ENCODE measurements around the gene COBL. TPM values are rescaled to one million over a fixed set of nuclear protein-coding genes. Genes with fewer than 3 reads are reported as not detected.

Gene COBL
- total RNA-seq, 2 donors from 2014 or later = not detected

DNA sequence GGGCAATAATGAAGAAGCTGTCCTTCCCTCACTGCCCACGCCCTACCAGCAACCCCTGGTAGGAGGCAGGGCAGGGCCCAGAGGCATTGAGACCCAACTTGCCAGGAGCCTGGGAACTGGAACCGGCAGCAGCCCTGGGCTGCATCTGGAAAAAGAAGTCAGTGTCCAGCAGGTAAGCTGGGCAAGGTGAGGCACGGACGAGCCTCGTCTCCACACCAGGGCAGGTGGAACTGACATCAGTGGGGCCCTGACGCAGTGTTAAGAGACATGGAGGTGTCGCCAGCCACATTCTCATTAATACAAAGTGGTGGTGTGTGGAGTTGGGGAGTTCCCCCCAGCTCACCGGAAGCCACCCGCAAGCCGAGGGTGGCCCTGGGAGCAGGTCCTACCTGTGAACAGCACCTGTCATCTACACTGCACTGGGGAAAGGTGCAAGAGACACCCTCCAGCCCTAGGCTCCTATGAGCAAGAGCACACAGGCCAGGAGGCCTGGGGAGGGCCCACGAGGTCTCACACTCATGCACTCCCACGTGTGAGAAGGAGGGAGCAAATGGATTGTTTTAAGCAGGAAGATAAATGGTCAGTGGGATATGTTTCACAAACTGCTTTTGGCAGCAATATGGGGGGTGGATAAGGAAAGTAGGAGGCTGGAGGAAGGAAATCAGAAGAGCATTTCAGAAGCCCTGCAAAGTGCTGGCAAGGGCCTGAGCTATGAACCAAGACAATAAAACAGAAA lies 53.6 kb downstream of the COBL start:
- no peak overlapping the region for H3K4me3 Mint-ChIP-seq
- peaks cover 13% of the 10 kb centered on the region for H3K27me3 Mint-ChIP-seq
- ATAC-seq (replicated peaks) = no peak
- H3K9me3 Mint-ChIP-seq = no peaks in the 10 kb centered on the region
- no peak overlapping the region for H3K27ac Mint-ChIP-seq
- peaks cover 5% of the 10 kb centered on the region for H3K4me1 Mint-ChIP-seq
- no peaks in the 10 kb centered on the region for H3K36me3 Mint-ChIP-seq (ENCODE audit: low read depth)

DNA sequence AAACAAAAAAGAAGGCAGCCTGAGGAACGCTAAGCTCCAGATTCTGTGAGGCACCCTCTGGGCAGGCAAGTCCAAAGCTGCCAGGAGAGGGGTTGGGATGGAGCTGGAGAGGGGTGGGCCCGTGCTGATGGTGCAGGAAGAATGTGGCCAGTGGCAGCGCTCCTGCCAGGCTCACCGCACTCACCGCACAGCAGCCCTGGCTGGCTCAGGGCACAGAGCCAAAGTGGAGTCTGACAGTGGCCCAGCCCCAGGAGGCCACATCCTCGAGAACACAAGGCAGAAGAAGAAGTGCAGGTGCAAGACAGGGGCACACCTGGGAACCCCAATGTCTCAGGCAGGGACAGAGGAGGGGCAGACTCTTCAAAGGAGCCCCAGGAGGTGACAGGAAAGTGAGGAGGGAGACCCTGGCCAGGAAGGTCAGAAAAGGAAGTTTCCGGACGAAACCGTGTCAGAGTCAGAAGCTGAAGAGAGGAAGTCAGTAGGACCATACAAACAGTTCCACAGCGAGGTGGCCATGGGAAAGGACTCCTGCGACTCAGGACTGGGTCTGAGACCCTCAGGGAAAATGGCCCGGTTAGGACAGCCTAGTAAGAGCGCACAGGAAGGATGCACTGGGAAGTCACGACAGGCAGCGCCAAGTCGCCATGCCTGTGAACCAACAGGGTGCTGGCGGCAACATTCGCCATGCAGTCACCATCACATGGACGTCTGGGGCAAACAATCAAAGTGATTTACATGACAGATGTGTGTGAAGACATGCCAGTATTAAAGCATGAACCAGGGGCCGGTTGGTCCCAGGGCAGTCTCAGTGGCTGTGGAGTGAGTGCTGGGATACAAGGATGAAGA lies 54.4 kb downstream of the COBL start:
- H3K36me3 Mint-ChIP-seq (ENCODE audit: low read depth) = no peaks in the 10 kb centered on the region
- H3K27ac Mint-ChIP-seq = no peak overlapping the region
- H3K9me3 Mint-ChIP-seq = no peaks in the 10 kb centered on the region
- peaks cover 15% of the 10 kb centered on the region for H3K27me3 Mint-ChIP-seq
- peaks cover 5% of the 10 kb centered on the region for H3K4me1 Mint-ChIP-seq
- H3K4me3 Mint-ChIP-seq = no peak overlapping the region
- no peak for ATAC-seq (replicated peaks)

- no peak for ATAC-seq (replicated peaks)
- Mint-ChIP-seq H3K4me3 (no peak overlapping the region), H3K27me3 (peaks cover 18% of the 10 kb centered on the region), H3K9me3 (no peaks in the 10 kb centered on the region), H3K27ac (no peak overlapping the region), H3K36me3 (ENCODE audit: low read depth) (no peaks in the 10 kb centered on the region), H3K4me1 (peaks cover 5% of the 10 kb centered on the region)
Observed at GRCh38 chr7:51261117-51261835, 55.3 kb downstream of the COBL start.

DNA sequence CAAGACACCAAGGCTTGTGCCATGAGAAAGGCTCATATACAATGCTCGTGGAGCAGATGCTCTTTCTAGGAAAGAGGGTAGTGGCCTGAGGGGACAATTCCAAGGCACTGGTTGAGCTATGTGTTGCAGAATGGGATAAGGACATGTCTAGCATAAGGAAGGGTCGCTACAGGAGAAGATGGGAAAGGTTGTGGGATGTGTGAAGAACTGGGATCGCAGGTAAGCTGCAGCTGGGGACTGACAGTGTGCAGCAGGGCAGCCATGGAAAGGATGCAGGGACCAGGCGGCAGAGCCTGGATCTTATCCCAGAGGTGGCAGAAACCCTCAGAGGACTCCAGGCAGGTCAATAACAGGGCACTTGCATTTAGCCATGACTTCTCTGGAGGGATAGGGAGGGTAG lies 56.1 kb downstream of the COBL start:
- H3K27ac Mint-ChIP-seq = no peak overlapping the region
- no peaks in the 10 kb centered on the region for H3K9me3 Mint-ChIP-seq
- peaks cover 5% of the 10 kb centered on the region for H3K4me1 Mint-ChIP-seq
- no peak overlapping the region for H3K4me3 Mint-ChIP-seq
- peaks cover 18% of the 10 kb centered on the region for H3K27me3 Mint-ChIP-seq
- no peak for ATAC-seq (replicated peaks)
- H3K36me3 Mint-ChIP-seq (ENCODE audit: low read depth) = no peaks in the 10 kb centered on the region

- peaks cover 18% of the 10 kb centered on the region for H3K27me3 Mint-ChIP-seq
- no peak overlapping the region for H3K27ac Mint-ChIP-seq
- no peak overlapping the region for H3K4me3 Mint-ChIP-seq
- H3K36me3 Mint-ChIP-seq (ENCODE audit: low read depth) = no peaks in the 10 kb centered on the region
- no peaks in the 10 kb centered on the region for H3K9me3 Mint-ChIP-seq
- ATAC-seq (replicated peaks) = no peak
- H3K4me1 Mint-ChIP-seq = peaks cover 5% of the 10 kb centered on the region
Observed at GRCh38 chr7:51259766-51260165, 56.8 kb downstream of the COBL start.

- H3K36me3 Mint-ChIP-seq (ENCODE audit: low read depth) = no peaks in the 10 kb centered on the region
- ATAC-seq (replicated peaks) = no peak
- peaks cover 18% of the 10 kb centered on the region for H3K27me3 Mint-ChIP-seq
Observed at GRCh38 chr7:51256916-51257315, 59.7 kb downstream of the COBL start.

DNA sequence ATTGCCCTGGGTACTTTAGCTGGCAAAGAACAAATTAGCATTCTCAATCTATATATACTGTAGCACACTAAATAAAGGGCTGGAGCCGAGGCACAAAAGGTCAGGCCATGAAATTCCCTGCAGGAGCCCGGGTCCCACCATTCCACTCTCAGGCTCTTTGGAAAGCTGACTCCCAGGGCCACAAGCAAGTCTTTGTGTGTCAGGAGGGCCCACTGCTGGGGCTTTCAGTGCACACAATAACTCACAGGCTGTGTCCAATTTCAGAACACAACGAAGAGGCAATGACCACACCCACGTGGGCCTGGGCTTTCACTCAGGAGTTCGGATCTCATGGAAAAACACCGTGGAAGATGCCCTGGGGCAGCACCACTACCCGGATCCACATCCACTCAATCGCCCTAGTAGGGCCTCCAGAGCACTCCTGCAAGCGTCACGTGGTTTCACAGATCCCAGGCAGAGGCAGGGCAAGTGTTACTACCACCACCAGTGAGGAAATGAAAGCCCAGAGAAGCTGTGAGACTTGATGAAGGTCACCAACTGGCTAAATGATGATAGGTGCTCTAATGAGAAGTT lies 60.3 kb downstream of the COBL start:
- no peak overlapping the region for H3K27ac Mint-ChIP-seq
- H3K27me3 Mint-ChIP-seq = peaks cover 16% of the 10 kb centered on the region
- H3K36me3 Mint-ChIP-seq (ENCODE audit: low read depth) = no peaks in the 10 kb centered on the region
- no peaks in the 10 kb centered on the region for H3K9me3 Mint-ChIP-seq
- H3K4me3 Mint-ChIP-seq = no peak overlapping the region
- no peak for ATAC-seq (replicated peaks)
- peaks cover 2% of the 10 kb centered on the region for H3K4me1 Mint-ChIP-seq

More at GRCh38 chr7:51256916-51257315, 59.7 kb downstream of the COBL start:
- Mint-ChIP-seq H3K4me1 (peaks cover 5% of the 10 kb centered on the region), H3K9me3 (no peaks in the 10 kb centered on the region), H3K4me3 (no peak overlapping the region), H3K27ac (no peak overlapping the region)

DNA sequence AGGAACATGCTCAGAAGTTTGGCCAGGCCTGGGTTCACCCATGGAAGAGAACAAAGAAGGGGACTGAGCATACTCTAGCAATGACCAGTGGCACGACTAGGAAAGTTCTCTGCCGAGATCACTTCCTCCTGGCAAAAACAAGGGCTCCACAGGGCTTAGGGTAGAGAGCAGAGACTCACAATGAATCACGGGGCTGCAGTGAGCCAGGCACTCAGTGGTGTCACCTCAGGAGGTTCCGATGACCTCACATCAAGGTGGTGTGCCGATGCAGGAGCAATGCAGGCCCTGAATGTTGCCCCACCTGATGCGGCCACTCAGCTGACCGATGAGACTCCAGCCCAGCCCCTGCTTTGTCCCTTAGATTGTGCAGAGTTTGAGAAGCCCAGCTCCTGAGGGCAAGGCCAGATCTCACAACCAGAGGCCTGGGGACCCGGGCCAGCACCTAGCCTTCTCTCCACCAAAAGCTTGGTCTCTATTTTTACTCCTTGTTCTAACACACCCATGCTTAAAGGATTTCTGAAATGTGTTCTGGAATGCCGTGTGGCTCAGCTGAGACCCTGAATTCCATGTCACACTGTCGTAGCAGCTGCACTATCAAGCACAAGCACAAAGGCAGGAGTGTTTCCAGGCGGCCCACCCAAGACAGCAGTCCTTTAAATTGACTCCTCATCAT lies 60.9 kb downstream of the COBL start:
- no peak for ATAC-seq (replicated peaks)
- Mint-ChIP-seq H3K27me3 (peaks cover 15% of the 10 kb centered on the region), H3K27ac (no peak overlapping the region), H3K9me3 (no peaks in the 10 kb centered on the region), H3K4me3 (no peak overlapping the region), H3K4me1 (no peaks in the 10 kb centered on the region), H3K36me3 (ENCODE audit: low read depth) (no peaks in the 10 kb centered on the region)

- no peak overlapping the region for H3K4me3 Mint-ChIP-seq
- H3K9me3 Mint-ChIP-seq = no peaks in the 10 kb centered on the region
- no peaks in the 10 kb centered on the region for H3K36me3 Mint-ChIP-seq (ENCODE audit: low read depth)
- no peak overlapping the region for H3K27ac Mint-ChIP-seq
- peaks cover 15% of the 10 kb centered on the region for H3K27me3 Mint-ChIP-seq
- H3K4me1 Mint-ChIP-seq = no peaks in the 10 kb centered on the region
- no peak for ATAC-seq (replicated peaks)
Observed at GRCh38 chr7:51255036-51255435, 61.6 kb downstream of the COBL start.

DNA sequence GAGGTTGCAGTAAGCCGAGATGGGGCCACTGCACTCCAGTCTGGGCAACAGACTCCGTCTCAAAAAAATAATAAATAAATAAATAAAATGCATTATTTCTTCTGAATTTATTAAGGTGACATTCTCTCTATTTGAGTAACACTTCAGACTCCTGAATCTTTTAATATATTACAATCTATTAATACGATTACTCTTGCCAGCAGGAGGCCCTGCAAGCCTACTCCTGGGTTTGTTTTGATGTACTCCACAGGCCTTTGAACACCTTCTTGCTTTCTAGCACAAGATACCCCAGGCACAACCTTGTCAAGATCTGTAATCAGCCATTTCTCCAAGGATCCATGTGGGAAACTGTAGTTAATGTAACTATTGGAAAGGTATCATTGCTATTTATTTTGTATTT lies 63.5 kb downstream of the COBL start:
- H3K27me3 Mint-ChIP-seq = peaks cover 5% of the 10 kb centered on the region
- no peaks in the 10 kb centered on the region for H3K36me3 Mint-ChIP-seq (ENCODE audit: low read depth)
- no peaks in the 10 kb centered on the region for H3K9me3 Mint-ChIP-seq
- H3K4me3 Mint-ChIP-seq = no peak overlapping the region
- H3K4me1 Mint-ChIP-seq = no peaks in the 10 kb centered on the region
- H3K27ac Mint-ChIP-seq = no peak overlapping the region
- ATAC-seq (replicated peaks) = no peak

GRCh38 chr7:51251290-51251689 lies 65.3 kb downstream of the COBL start:
- no peak for ATAC-seq (replicated peaks)
- no peaks in the 10 kb centered on the region for H3K36me3 Mint-ChIP-seq (ENCODE audit: low read depth)
- no peak overlapping the region for H3K27ac Mint-ChIP-seq
- no peaks in the 10 kb centered on the region for H3K4me1 Mint-ChIP-seq
- no peaks in the 10 kb centered on the region for H3K9me3 Mint-ChIP-seq
- peaks cover 4% of the 10 kb centered on the region for H3K27me3 Mint-ChIP-seq
- H3K4me3 Mint-ChIP-seq = no peak overlapping the region

GRCh38 chr7:51250512-51250911 lies 66.1 kb downstream of the COBL start:
- ATAC-seq (replicated peaks) = no peak
- no peaks in the 10 kb centered on the region for H3K4me1 Mint-ChIP-seq

DNA sequence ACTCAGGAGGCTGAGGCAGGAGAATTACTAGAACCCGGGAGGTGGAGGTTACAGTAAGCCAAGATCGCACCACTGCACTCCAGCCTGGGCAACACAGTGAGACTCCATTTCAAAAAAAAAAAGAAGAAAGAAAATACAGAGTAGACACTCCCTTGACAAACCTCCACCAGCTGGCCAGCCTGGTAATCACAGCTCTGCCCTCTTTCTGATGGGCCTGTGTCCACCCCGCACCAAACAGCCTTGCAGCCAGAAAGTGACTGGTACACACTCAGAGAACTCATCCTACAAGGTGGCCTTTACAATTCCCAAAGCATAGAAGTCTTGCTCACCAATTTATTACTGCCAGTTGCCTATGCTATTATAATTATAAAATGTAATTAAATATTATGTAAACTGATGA lies 66.6 kb downstream of the COBL start:
- H3K4me3 Mint-ChIP-seq = no peak overlapping the region
- H3K27ac Mint-ChIP-seq = no peak overlapping the region
- no peaks in the 10 kb centered on the region for H3K36me3 Mint-ChIP-seq (ENCODE audit: low read depth)
- no peaks in the 10 kb centered on the region for H3K9me3 Mint-ChIP-seq
- peaks cover 7% of the 10 kb centered on the region for H3K27me3 Mint-ChIP-seq
- H3K4me1 Mint-ChIP-seq = no peaks in the 10 kb centered on the region
- no peak for ATAC-seq (replicated peaks)

More at GRCh38 chr7:51250512-51250911, 66.1 kb downstream of the COBL start:
- H3K27ac Mint-ChIP-seq = no peak overlapping the region
- no peaks in the 10 kb centered on the region for H3K9me3 Mint-ChIP-seq
- peaks cover 4% of the 10 kb centered on the region for H3K27me3 Mint-ChIP-seq
- H3K36me3 Mint-ChIP-seq (ENCODE audit: low read depth) = no peaks in the 10 kb centered on the region
- no peak overlapping the region for H3K4me3 Mint-ChIP-seq
